HFFc6 (cell line): ENCODE results near the gene NKRF. TPM values are rescaled to one million over a fixed set of nuclear protein-coding genes. Genes with fewer than 3 reads are reported as not detected.

Experiments used
- DNase-seq: peaks from one replicate; pipeline ENCODE4 v3.0.0-alpha.2; 2018
- H3K27ac Mint-ChIP-seq: 2 replicates; pipeline ENCODE4 v1.8.0; 2020; ENCODE audit warnings: mild to moderate bottlenecking, mixed read lengths
- H3K27me3 Mint-ChIP-seq: 2 replicates; pipeline ENCODE4 v1.8.0; 2021; ENCODE audit warnings: mild to moderate bottlenecking, moderate library complexity, mixed read lengths; ENCODE audit not compliant: insufficient read depth
- H3K36me3 Mint-ChIP-seq: 2 replicates; pipeline ENCODE4 v1.8.0; 2021; ENCODE audit warnings: low read depth, mixed read lengths
- H3K4me1 Mint-ChIP-seq: 2 replicates; pipeline ENCODE4 v1.8.0; 2020; ENCODE audit warnings: low read depth, mixed read lengths
- H3K4me3 Mint-ChIP-seq: 2 replicates; pipeline ENCODE4 v1.8.0; 2020; ENCODE audit warnings: mild to moderate bottlenecking, moderate library complexity, mixed read lengths
- H3K9me3 Mint-ChIP-seq: 2 replicates; pipeline ENCODE4 v1.8.0; 2020; ENCODE audit warnings: mild to moderate bottlenecking, mixed read lengths
- CTCF ChIP-seq: fragments of 200-600 bp; sonication (generic); IDR thresholded peaks from 2 replicates; pipeline ENCODE4 v1.5.0; 2021; ENCODE audit warnings: antibody characterized with exemption, mild to moderate bottlenecking
- total RNA-seq, 6 experiments: library from RNA; stranded (reverse); fragmentation: NEBNext Ultra II Directional; extraction: Animal tissue kit (Norgen Biotek cat#: 25700); gene quantifications; 2 replicates in 1 of 6; 3 replicates in 5 of 6; pipeline ENCODE4 v1.2.3, GENCODE V29; 2021

NKRF gene
- total RNA-seq, 6 experiments from 2014 or later: 7.5 to 10.6 (median 8.9) TPM

- Mint-ChIP-seq H3K27ac (no peak overlapping the region), H3K9me3 (no peaks in the 10 kb centered on the region), H3K27me3 (no peaks in the 10 kb centered on the region), H3K36me3 (peaks cover 18% of the 10 kb centered on the region), H3K4me3 (no peak overlapping the region), H3K4me1 (no peaks in the 10 kb centered on the region)
- no peak for DNase-seq
- TF ChIP-seq CTCF: no peak
Measured at GRCh38 chrX:119636419-119636818, 30.2 kb upstream of the NKRF start.

- no peak for DNase-seq
- Mint-ChIP-seq H3K36me3 (peaks cover 18% of the 10 kb centered on the region), H3K4me1 (no peaks in the 10 kb centered on the region), H3K4me3 (no peak overlapping the region), H3K27me3 (no peaks in the 10 kb centered on the region; the same call in 1 of the 2 replicates), H3K9me3 (no peaks in the 10 kb centered on the region), H3K27ac (no peak overlapping the region)
- no peak for TF ChIP-seq CTCF
Measured at GRCh38 chrX:119635799-119636198, 29.6 kb upstream of the NKRF start.

GRCh38 chrX:119635179-119635578 lies 29.0 kb upstream of the NKRF start:
- peaks cover 1% of the 10 kb centered on the region; the same call in 1 of the 2 replicates for H3K27me3 Mint-ChIP-seq
- H3K36me3 Mint-ChIP-seq: peaks cover 18% of the 10 kb centered on the region
- DNase-seq: no peak
- TF ChIP-seq CTCF: no peak
- H3K27ac Mint-ChIP-seq: no peak overlapping the region
- H3K4me1 Mint-ChIP-seq: no peaks in the 10 kb centered on the region
- no peaks in the 10 kb centered on the region for H3K9me3 Mint-ChIP-seq
- H3K4me3 Mint-ChIP-seq: no peak overlapping the region

GRCh38 chrX:119625843-119626242 lies 19.6 kb upstream of the NKRF start:
- no peak for TF ChIP-seq CTCF
- H3K36me3 Mint-ChIP-seq: no peaks in the 10 kb centered on the region
- no peaks in the 10 kb centered on the region for H3K9me3 Mint-ChIP-seq
- peaks cover 1% of the 10 kb centered on the region; the same call in 1 of the 2 replicates for H3K27me3 Mint-ChIP-seq
- H3K27ac Mint-ChIP-seq: no peak overlapping the region
- H3K4me3 Mint-ChIP-seq: no peak overlapping the region
- H3K4me1 Mint-ChIP-seq: peaks cover 10% of the 10 kb centered on the region
- DNase-seq: no peak

- H3K27me3 Mint-ChIP-seq: no peaks in the 10 kb centered on the region
- no peaks in the 10 kb centered on the region for H3K9me3 Mint-ChIP-seq
- no peak overlapping the region for H3K4me3 Mint-ChIP-seq
- TF ChIP-seq CTCF: no peak
- H3K27ac Mint-ChIP-seq: no peak overlapping the region
- DNase-seq: no peak
- peaks cover 10% of the 10 kb centered on the region for H3K4me1 Mint-ChIP-seq
- no peaks in the 10 kb centered on the region for H3K36me3 Mint-ChIP-seq
Measured at GRCh38 chrX:119624951-119625668, 18.9 kb upstream of the NKRF start.
